Panc1 (cell line): ENCODE data around the gene CNOT6L.

Experiments used
- POLR2AphosphoS5 ChIP-seq: IDR thresholded peaks from 2 replicates; pipeline ENCODE4 v1.6.1; 2012; ENCODE audit warnings: mild to moderate bottlenecking, low read depth, low read length, moderate library complexity
- TCF7L2 ChIP-seq: IDR thresholded peaks from 2 replicates; pipeline ENCODE4 v1.6.1; 2011; ENCODE audit warnings: mild to moderate bottlenecking, low read depth, low read length, inconsistent platforms
- TF ChIP-seq, protein P1 (sequence below): fragments of 450-650 bp; IDR thresholded peaks from 2 replicates; pipeline ENCODE4 v1.5.1; 2017; ENCODE audit warnings: mild to moderate bottlenecking

DNA sequence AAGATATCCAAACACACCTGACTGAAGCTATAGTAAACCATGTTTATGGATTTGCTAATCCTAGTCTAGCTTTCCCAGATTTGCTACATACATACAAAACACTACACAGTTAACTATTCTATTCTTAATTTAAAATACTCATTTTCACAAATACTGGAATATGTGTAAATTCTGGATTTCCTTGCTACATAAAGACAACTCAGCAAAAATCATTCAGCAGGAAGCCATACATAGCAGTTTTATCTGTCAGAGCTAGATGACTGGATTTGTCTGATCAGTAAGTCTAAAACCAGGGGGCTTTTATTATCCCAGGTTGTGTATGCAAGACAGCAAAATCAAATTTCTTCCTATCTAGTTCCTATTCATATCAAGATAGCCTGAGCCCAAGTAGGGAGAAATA is 98.1 kb downstream of the CNOT6L start:
- TF ChIP-seq, protein P1, sequence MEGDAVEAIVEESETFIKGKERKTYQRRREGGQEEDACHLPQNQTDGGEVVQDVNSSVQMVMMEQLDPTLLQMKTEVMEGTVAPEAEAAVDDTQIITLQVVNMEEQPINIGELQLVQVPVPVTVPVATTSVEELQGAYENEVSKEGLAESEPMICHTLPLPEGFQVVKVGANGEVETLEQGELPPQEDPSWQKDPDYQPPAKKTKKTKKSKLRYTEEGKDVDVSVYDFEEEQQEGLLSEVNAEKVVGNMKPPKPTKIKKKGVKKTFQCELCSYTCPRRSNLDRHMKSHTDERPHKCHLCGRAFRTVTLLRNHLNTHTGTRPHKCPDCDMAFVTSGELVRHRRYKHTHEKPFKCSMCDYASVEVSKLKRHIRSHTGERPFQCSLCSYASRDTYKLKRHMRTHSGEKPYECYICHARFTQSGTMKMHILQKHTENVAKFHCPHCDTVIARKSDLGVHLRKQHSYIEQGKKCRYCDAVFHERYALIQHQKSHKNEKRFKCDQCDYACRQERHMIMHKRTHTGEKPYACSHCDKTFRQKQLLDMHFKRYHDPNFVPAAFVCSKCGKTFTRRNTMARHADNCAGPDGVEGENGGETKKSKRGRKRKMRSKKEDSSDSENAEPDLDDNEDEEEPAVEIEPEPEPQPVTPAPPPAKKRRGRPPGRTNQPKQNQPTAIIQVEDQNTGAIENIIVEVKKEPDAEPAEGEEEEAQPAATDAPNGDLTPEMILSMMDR, result no peak
- TF ChIP-seq POLR2AphosphoS5, result no peak
- no peak for TF ChIP-seq TCF7L2
